ENCODE data around the gene IGF2BP1.

IGF2BP1 gene

GRCh38 chr17:48970224-48970623, 27.0 kb upstream of the IGF2BP1 start:
- no peak for TF ChIP-seq EZH2 (optimal IDR thresholded peaks at IDR 0.05; ENCODE audit: low read depth, low read length)
- Histone ChIP-seq H3K79me2 (ENCODE audit: low read length) (no peaks in the 10 kb centered on the region), H3K4me3 (ENCODE audit: low read length) (no peak overlapping the region), H3K27ac (ENCODE audit: low read length) (no peak overlapping the region), H3K27me3 (replicated peaks; ENCODE audit: insufficient read depth, low read length) (peaks cover 87% of the 10 kb centered on the region), H2AFZ (ENCODE audit: low read length) (no peak overlapping the region), H3F3A (ENCODE audit: insufficient read depth, low read length) (no peaks in the 10 kb centered on the region), H3K4me2 (ENCODE audit: low read depth, low read length) (no peak overlapping the region), H3K36me3 (replicated peaks; ENCODE audit: insufficient read depth, low read length) (no peaks in the 10 kb centered on the region), H4K20me1 (ENCODE audit: insufficient read depth, low read length) (no peaks in the 10 kb centered on the region), H3K9me2 (replicated peaks; ENCODE audit: insufficient read depth, low read length) (no peaks in the 10 kb centered on the region), H3K4me1 (ENCODE audit: low read length) (no peaks in the 10 kb centered on the region), H3K9me3 (replicated peaks; ENCODE audit: insufficient read depth, low read length) (no peaks in the 10 kb centered on the region), H3K9ac (ENCODE audit: low read length) (no peak overlapping the region)
- no peak for DNase-seq

GRCh38 chr17:48970865-48971687, 26.1 kb upstream of the IGF2BP1 start:
- no peak overlapping the region for H2AFZ ChIP-seq (ENCODE audit: low read length)
- peaks cover 85% of the 10 kb centered on the region for H3K27me3 ChIP-seq (replicated peaks; ENCODE audit: insufficient read depth, low read length)
- H4K20me1 ChIP-seq (ENCODE audit: insufficient read depth, low read length): no peaks in the 10 kb centered on the region
- H3K9ac ChIP-seq (ENCODE audit: low read length): no peak overlapping the region
- H3K9me3 ChIP-seq (replicated peaks; ENCODE audit: insufficient read depth, low read length): no peaks in the 10 kb centered on the region
- H3K9me2 ChIP-seq (replicated peaks; ENCODE audit: insufficient read depth, low read length): no peaks in the 10 kb centered on the region
- no peaks in the 10 kb centered on the region for H3K36me3 ChIP-seq (replicated peaks; ENCODE audit: insufficient read depth, low read length)
- no peak overlapping the region for H3K27ac ChIP-seq (ENCODE audit: low read length)
- DNase-seq: no peak
- no peaks in the 10 kb centered on the region for H3K79me2 ChIP-seq (ENCODE audit: low read length)
- H3F3A ChIP-seq (ENCODE audit: insufficient read depth, low read length): no peaks in the 10 kb centered on the region
- H3K4me2 ChIP-seq (ENCODE audit: low read depth, low read length): no peak overlapping the region
- H3K4me3 ChIP-seq (ENCODE audit: low read length): no peak overlapping the region
- TF ChIP-seq CTCF (IDR thresholded peaks at IDR 0.05; ENCODE audit: low read length): no peak
- no peak for TF ChIP-seq EZH2 (optimal IDR thresholded peaks at IDR 0.05; ENCODE audit: low read depth, low read length)
- no peak for TF ChIP-seq EZH2phosphoT487 (IDR thresholded peaks at IDR 0.05; ENCODE audit: low read length)
- H3K4me1 ChIP-seq (ENCODE audit: low read length): no peaks in the 10 kb centered on the region

GRCh38 chr17:48972749-48973097, 24.5 kb upstream of the IGF2BP1 start:
- Histone ChIP-seq H2AFZ (ENCODE audit: low read length) (no peak overlapping the region), H3F3A (ENCODE audit: insufficient read depth, low read length) (no peaks in the 10 kb centered on the region), H3K27ac (ENCODE audit: low read length) (no peak overlapping the region), H3K4me2 (ENCODE audit: low read depth, low read length) (no peak overlapping the region), H3K9me3 (replicated peaks; ENCODE audit: insufficient read depth, low read length) (no peaks in the 10 kb centered on the region), H3K9me2 (replicated peaks; ENCODE audit: insufficient read depth, low read length) (no peaks in the 10 kb centered on the region), H3K79me2 (ENCODE audit: low read length) (no peaks in the 10 kb centered on the region), H3K9ac (ENCODE audit: low read length) (no peak overlapping the region), H3K4me3 (ENCODE audit: low read length) (no peak overlapping the region), H3K4me1 (ENCODE audit: low read length) (no peaks in the 10 kb centered on the region), H3K27me3 (replicated peaks; ENCODE audit: insufficient read depth, low read length) (peaks cover 78% of the 10 kb centered on the region), H3K36me3 (replicated peaks; ENCODE audit: insufficient read depth, low read length) (no peaks in the 10 kb centered on the region), H4K20me1 (ENCODE audit: insufficient read depth, low read length) (no peaks in the 10 kb centered on the region)
- DNase-seq: no peak
- TF ChIP-seq EZH2phosphoT487 (IDR thresholded peaks at IDR 0.05; ENCODE audit: low read length): no peak
- no peak for TF ChIP-seq CTCF (IDR thresholded peaks at IDR 0.05; ENCODE audit: low read length)
- no peak for TF ChIP-seq EZH2 (optimal IDR thresholded peaks at IDR 0.05; ENCODE audit: low read depth, low read length)

- no peaks in the 10 kb centered on the region for H3K9me2 ChIP-seq (replicated peaks; ENCODE audit: insufficient read depth, low read length)
- peaks cover 74% of the 10 kb centered on the region for H3K27me3 ChIP-seq (replicated peaks; ENCODE audit: insufficient read depth, low read length)
- no peak overlapping the region for H2AFZ ChIP-seq (ENCODE audit: low read length)
- no peaks in the 10 kb centered on the region for H3F3A ChIP-seq (ENCODE audit: insufficient read depth, low read length)
- no peaks in the 10 kb centered on the region for H3K79me2 ChIP-seq (ENCODE audit: low read length)
- no peaks in the 10 kb centered on the region for H3K9me3 ChIP-seq (replicated peaks; ENCODE audit: insufficient read depth, low read length)
- H3K27ac ChIP-seq (ENCODE audit: low read length): no peak overlapping the region
- H3K4me2 ChIP-seq (ENCODE audit: low read depth, low read length): no peak overlapping the region
- H3K4me3 ChIP-seq (ENCODE audit: low read length): no peak overlapping the region
- H3K36me3 ChIP-seq (replicated peaks; ENCODE audit: insufficient read depth, low read length): no peaks in the 10 kb centered on the region
- no peak overlapping the region for H3K9ac ChIP-seq (ENCODE audit: low read length)
- H4K20me1 ChIP-seq (ENCODE audit: insufficient read depth, low read length): no peaks in the 10 kb centered on the region
- no peaks in the 10 kb centered on the region for H3K4me1 ChIP-seq (ENCODE audit: low read length)
- TF ChIP-seq EZH2phosphoT487 (IDR thresholded peaks at IDR 0.05; ENCODE audit: low read length) (no peak), EZH2 (optimal IDR thresholded peaks at IDR 0.05; ENCODE audit: low read depth, low read length) (no peak), CTCF (IDR thresholded peaks at IDR 0.05; ENCODE audit: low read length) (no peak)
- DNase-seq: no peak
Observed at GRCh38 chr17:48973806-48974205, 23.4 kb upstream of the IGF2BP1 start.
